Right atrium auricular region (tissue), 2 donors: ENCODE data around the gene TUT4. TPM values are rescaled to one million over a fixed set of nuclear protein-coding genes. Genes with fewer than 3 reads are reported as not detected.

Source experiments
- DNase-seq: peaks from one replicate; pipeline ENCODE4 v3.0.0-alpha.2; 2019; ENCODE audit warnings: low spot score
- H3K27ac ChIP-seq, 2 donors: fragments of 200-600 bp; sonication (generic); 1 replicate in 1 of 2; 2 replicates in 1 of 2; pipeline ENCODE4 v1.5.1; 2016 to 2019
- H3K27me3 ChIP-seq, 2 donors: fragments of 200-600 bp; sonication (generic); one replicate each; pipeline versions ENCODE4 v1.5.1 to v1.6.0; 2017 to 2019
- H3K36me3 ChIP-seq: fragments of 200-600 bp; sonication (generic); one replicate; pipeline ENCODE4 v1.5.1; 2016
- H3K4me1 ChIP-seq, 2 donors: fragments of 200-600 bp; sonication (generic); one replicate each; pipeline versions ENCODE4 v1.5.1 to v1.6.0; 2017 to 2019
- H3K4me3 ChIP-seq, 2 donors: fragments of 200-600 bp; sonication (generic); 1 replicate in 1 of 2; 2 replicates in 1 of 2; pipeline ENCODE4 v1.5.1; 2017 to 2019; ENCODE audit warnings: mild to moderate bottlenecking in 1 of 2, moderate library complexity in 1 of 2
- H3K9me3 ChIP-seq, 2 donors: fragments of 200-600 bp; sonication (generic); one replicate each; pipeline ENCODE4 v1.5.1; 2019
- total RNA-seq, 2 donors: library from RNA; depleted of rRNA; stranded (reverse); fragments of >200 nt; gene quantifications; one replicate each; pipeline ENCODE4 v1.1.0, GENCODE V29; 2016
- TF ChIP-seq, protein P1 (sequence below), 2 donors: fragments of 200-600 bp; sonication (generic); IDR thresholded peaks; one replicate each; pipeline ENCODE4 v1.5.1; 2019; ENCODE audit warnings: antibody characterized with exemption in 2 of 2

TUT4 gene
- total RNA-seq, 2 donors from 2014 or later = 27.4 to 33.3 TPM

DNA sequence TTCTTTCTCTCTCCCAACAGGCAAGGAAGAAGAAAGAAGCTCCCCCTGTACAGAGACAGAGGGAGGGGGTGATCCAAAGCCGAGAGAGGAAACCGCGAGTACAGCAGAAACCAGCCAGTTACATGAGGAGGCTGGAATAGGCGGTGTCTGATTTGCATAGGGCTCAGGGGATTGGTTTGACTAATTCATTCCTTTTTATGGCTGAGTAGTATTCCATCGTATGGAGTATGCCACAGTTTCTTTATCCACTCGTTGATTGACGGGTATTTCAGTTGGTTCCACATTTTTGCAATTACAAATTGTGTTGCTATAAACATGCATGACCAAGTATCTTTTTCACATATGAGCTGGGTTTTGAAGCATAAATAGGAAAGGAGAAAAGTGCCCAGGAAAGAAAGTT is 45.8 kb upstream of the TUT4 start:
- no peaks in the 10 kb centered on the region for H3K9me3 ChIP-seq
- TF ChIP-seq, protein P1, sequence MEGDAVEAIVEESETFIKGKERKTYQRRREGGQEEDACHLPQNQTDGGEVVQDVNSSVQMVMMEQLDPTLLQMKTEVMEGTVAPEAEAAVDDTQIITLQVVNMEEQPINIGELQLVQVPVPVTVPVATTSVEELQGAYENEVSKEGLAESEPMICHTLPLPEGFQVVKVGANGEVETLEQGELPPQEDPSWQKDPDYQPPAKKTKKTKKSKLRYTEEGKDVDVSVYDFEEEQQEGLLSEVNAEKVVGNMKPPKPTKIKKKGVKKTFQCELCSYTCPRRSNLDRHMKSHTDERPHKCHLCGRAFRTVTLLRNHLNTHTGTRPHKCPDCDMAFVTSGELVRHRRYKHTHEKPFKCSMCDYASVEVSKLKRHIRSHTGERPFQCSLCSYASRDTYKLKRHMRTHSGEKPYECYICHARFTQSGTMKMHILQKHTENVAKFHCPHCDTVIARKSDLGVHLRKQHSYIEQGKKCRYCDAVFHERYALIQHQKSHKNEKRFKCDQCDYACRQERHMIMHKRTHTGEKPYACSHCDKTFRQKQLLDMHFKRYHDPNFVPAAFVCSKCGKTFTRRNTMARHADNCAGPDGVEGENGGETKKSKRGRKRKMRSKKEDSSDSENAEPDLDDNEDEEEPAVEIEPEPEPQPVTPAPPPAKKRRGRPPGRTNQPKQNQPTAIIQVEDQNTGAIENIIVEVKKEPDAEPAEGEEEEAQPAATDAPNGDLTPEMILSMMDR (IDR thresholded peaks at IDR 0.05) = no peak
- no peak overlapping the region for H3K4me3 ChIP-seq
- DNase-seq = no peak
- no peak overlapping the region for H3K27ac ChIP-seq
- no peaks in the 10 kb centered on the region for H3K27me3 ChIP-seq
- no peaks in the 10 kb centered on the region for H3K36me3 ChIP-seq
- H3K4me1 ChIP-seq = peaks cover 0 to 22% of the 10 kb centered on the region in 2 donors

DNA sequence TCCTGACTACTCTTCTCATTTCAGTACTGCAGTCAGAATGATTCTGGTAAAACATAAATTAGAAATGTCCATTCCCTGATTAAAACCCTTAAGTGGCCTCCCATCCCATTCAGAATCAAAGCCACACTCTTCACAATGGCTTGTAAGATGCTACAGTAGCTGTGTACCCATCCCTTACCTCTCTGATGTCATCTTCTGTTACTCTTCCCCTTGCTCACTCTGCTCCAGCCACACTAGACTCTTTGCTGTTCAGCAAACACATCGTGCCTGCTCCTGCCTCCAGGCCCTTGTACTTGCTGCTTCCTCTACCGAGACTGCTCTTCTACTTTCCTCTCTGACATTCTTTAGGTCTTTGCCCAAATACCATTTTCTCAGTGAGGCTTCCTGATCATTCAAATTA is 45.0 kb upstream of the TUT4 start:
- H3K4me3 ChIP-seq = no peak overlapping the region
- no peaks in the 10 kb centered on the region for H3K27me3 ChIP-seq
- no peaks in the 10 kb centered on the region for H3K36me3 ChIP-seq
- H3K9me3 ChIP-seq = no peaks in the 10 kb centered on the region
- DNase-seq = no peak
- no peak overlapping the region for H3K27ac ChIP-seq
- peaks cover 0 to 14% of the 10 kb centered on the region in 2 donors for H3K4me1 ChIP-seq
- TF ChIP-seq, protein P1 (IDR thresholded peaks at IDR 0.05) = no peak

DNA sequence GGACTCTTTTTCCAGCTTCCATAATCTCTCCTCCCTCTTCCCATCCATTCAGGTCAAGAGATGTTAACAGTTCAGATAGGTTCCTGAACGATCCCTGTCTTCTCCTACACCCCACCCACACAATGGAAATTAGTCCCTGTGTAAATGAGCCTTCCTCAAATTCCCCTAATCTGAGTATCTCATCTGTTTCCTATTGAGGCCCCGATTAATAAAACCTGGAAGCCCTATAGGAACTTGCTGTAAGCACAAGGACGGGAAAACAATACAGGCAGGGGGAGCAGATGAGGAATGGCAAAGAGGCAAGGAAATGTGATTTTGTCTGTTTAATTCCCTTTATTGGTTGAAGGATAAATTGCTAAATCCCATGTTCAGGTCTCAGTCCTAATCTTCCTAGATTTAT is 42.2 kb upstream of the TUT4 start:
- Histone ChIP-seq H3K4me3 (no peak overlapping the region), H3K36me3 (no peaks in the 10 kb centered on the region), H3K27ac (no peak overlapping the region), H3K27me3 (no peaks in the 10 kb centered on the region), H3K9me3 (no peaks in the 10 kb centered on the region), H3K4me1 (no peaks in the 10 kb centered on the region)
- DNase-seq = no peak
- TF ChIP-seq, protein P1 (IDR thresholded peaks at IDR 0.05) = no peak

DNA sequence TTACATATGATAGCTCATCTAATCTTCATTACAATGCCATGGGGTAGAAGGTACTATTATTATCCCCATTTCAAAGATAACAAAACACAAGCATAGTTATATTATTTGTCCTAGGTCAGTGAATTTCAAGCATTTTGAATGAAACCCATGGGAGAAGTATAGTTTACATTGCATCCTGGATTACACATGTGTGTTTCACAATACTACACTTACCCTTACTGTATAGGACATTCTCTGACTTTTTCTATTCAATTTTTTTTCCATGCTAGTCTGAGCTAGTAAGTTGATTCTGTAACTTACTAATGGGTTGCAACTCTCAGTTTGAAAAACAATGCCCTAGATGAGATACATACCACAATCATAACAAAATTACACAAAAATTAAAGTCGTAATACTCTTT is 40.6 kb upstream of the TUT4 start:
- Histone ChIP-seq H3K36me3 (no peaks in the 10 kb centered on the region), H3K27ac (no peak overlapping the region), H3K4me1 (no peaks in the 10 kb centered on the region), H3K27me3 (no peaks in the 10 kb centered on the region), H3K4me3 (no peak overlapping the region), H3K9me3 (no peaks in the 10 kb centered on the region)
- TF ChIP-seq, protein P1 (IDR thresholded peaks at IDR 0.05) = no peak
- DNase-seq = no peak

DNA sequence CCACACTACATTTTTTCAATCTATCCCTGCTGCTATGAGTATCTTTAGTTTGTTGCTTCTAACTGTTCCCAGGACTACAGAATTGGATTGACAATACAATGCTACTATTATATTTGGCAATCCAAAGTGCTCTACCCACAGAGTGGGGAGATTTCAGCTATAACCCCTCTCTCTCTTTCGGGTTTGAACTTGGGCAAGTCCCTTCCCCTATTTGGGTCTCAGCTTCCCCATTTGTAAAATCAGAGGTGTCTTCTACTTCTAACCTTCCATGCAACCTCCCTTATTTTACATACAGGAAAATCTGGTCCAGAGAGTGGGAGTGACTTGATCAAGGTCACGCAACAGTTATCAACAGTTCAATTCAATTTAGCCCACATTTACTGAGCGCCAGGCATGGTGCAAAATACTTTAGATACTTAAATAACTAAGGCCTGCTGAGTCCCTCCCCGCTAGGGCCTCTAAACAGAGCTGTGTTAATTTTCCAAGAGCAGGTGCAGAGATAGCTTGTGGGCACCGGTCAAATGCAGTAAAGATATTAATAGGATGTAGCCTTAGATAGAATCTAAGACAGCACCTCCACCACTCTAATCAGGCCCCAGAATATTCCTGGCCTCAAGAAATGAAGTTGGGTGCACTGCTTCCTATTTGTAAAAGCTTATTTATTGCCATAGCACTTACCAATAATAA is 39.9 kb upstream of the TUT4 start:
- Histone ChIP-seq H3K9me3 (no peaks in the 10 kb centered on the region), H3K4me3 (no peak overlapping the region), H3K36me3 (no peaks in the 10 kb centered on the region), H3K27ac (no peak overlapping the region), H3K4me1 (no peaks in the 10 kb centered on the region), H3K27me3 (no peaks in the 10 kb centered on the region)
- no peak for DNase-seq
- TF ChIP-seq, protein P1 (IDR thresholded peaks at IDR 0.05) = no peak

DNA sequence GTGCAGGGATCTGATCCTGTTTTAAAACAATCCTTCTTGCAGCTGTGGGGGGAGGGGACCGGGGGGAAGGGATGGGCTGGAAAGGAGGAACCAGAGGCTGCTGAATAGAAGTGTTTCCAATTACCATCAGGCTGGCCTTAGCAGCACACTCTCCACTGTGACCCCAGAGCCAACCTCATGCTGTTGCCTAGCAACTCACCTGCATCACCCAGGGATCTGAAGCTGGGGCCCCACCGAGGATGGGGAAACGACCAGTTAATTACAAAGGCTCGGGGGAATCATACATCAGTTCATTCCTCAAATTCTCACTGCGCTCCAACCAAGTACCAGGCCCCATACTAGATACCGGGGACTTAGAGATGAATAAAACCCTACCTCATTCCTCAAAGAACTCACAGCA is 37.4 kb upstream of the TUT4 start:
- Histone ChIP-seq H3K9me3 (no peaks in the 10 kb centered on the region), H3K4me1 (no peaks in the 10 kb centered on the region), H3K36me3 (no peaks in the 10 kb centered on the region), H3K27me3 (no peaks in the 10 kb centered on the region), H3K4me3 (no peak overlapping the region), H3K27ac (no peak overlapping the region)
- TF ChIP-seq, protein P1 (IDR thresholded peaks at IDR 0.05) = no peak
- no peak for DNase-seq
